DMS114 treated with DMSO at 0.1 percent for 48 hours (cell line): ENCODE data around the gene OR2T8.

Experiments used
- DNase-seq: peaks from one replicate; lab custom pipeline; 2025; ENCODE audit not compliant: unreplicated experiment; lab: John Stamatoyannopoulos, UW

Gene OR2T8

GRCh38 chr1:247961791-247962190 is 41.7 kb downstream of the OR2T8 start:
- no peak for DNase-seq

GRCh38 chr1:247962911-247963588 is 43.0 kb downstream of the OR2T8 start:
- DNase-seq: no peak

- no peak for DNase-seq
Observed at GRCh38 chr1:247964933-247965332, 44.9 kb downstream of the OR2T8 start, which contains the start of gene OR2AK2. Gene OR2AK2, plus strand, starts transcription at chr1:247965233. Its CDS starts 144 bp downstream, at chr1:247965377.

- DNase-seq: no peak
Observed at GRCh38 chr1:247966532-247967204, 46.6 kb downstream of the OR2T8 start.
